ENCODE measurements around the gene ATF1.

ATF1 gene

DNA sequence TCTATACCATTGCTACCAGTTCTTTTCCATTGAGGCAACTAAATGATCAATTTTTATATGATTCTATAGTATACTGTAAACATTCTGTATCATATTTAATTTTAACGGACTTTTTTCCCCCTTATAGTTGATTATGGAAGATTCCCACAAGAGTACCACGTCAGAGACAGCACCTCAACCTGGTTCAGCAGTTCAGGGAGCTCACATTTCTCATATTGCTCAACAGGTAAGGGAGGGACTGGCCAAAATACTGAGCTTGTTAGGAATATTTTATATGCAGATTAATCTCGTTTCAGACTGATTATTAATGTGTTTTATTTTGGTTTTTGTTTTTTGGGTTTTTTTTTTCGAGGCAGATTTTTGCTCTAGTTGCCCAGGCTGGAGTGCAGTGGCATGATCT, 16.1 kb downstream of the ATF1 start:
- peaks cover 7% of the 10 kb centered on the region for H3K36me3 ChIP-seq (ENCODE audit: insufficient read depth, insufficient read length, low read length)
- H3K4me1 ChIP-seq (ENCODE audit: insufficient read depth, insufficient read length) = no peaks in the 10 kb centered on the region
- H3K27me3 ChIP-seq (ENCODE audit: insufficient read depth, insufficient read length) = no peaks in the 10 kb centered on the region
- no peak overlapping the region for H3K4me3 ChIP-seq (ENCODE audit: insufficient read length, low read depth)
- no peak for DNase-seq (ENCODE audit: low read depth, low spot score)
- TF ChIP-seq SUZ12 (IDR thresholded peaks at IDR 0.05; ENCODE audit: extremely low read depth, insufficient read depth, insufficient read length) = no peak
- TF ChIP-seq ZNF274 (IDR thresholded peaks at IDR 0.05; ENCODE audit: low read depth, low read length) = no peak
- no peak for TF ChIP-seq YY1 (IDR thresholded peaks at IDR 0.05; ENCODE audit: insufficient read depth, insufficient read length)
- H3K9me3 ChIP-seq (ENCODE audit: insufficient read depth, low read length) = no peaks in the 10 kb centered on the region
- H3K9ac ChIP-seq (ENCODE audit: insufficient read length, low read depth) = no peak overlapping the region

GRCh38 chr12:50784501-50784900, 20.6 kb downstream of the ATF1 start:
- DNase-seq (ENCODE audit: low read depth, low spot score) = no peak
- no peaks in the 10 kb centered on the region for H3K27me3 ChIP-seq (ENCODE audit: insufficient read depth, insufficient read length)
- no peak overlapping the region for H3K4me3 ChIP-seq (ENCODE audit: insufficient read length, low read depth)
- no peaks in the 10 kb centered on the region for H3K4me1 ChIP-seq (ENCODE audit: insufficient read depth, insufficient read length)
- peaks cover 12% of the 10 kb centered on the region for H3K9me3 ChIP-seq (ENCODE audit: insufficient read depth, low read length)
- peaks cover 10% of the 10 kb centered on the region for H3K36me3 ChIP-seq (ENCODE audit: insufficient read depth, insufficient read length, low read length)
- TF ChIP-seq ZNF274 (IDR thresholded peaks at IDR 0.05; ENCODE audit: low read depth, low read length) = no peak
- TF ChIP-seq YY1 (IDR thresholded peaks at IDR 0.05; ENCODE audit: insufficient read depth, insufficient read length) = no peak
- TF ChIP-seq SUZ12 (IDR thresholded peaks at IDR 0.05; ENCODE audit: extremely low read depth, insufficient read depth, insufficient read length) = no peak
- H3K9ac ChIP-seq (ENCODE audit: insufficient read length, low read depth) = no peak overlapping the region

DNA sequence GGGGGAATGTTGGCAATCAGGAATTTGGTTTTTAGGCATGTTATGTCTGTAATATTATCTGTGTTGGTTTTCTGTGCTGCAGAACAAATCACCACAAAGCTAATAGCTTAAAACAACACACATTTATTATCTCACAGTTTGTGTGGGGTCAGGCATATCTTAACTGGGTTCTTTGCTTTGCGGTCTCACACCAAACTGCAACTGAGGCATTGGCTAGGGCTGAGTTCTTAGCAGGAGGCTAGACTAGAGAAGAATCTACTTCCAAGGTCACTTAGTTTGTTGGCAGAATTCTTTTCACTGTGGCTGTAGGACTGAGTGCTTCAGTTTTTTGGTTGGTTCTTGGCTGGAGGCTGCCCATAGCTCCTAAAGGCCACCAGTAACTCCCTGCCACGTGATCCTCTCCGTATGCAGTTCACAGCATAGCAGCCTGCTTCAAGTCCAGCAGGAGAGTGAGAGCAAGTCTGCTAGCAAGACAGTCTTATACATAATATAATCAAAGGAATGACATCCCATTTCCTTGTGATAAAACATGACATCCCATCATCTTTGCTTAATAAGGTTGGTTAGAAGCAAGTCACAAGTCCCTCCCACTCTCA, 21.6 kb downstream of the ATF1 start:
- H3K4me3 ChIP-seq (ENCODE audit: insufficient read length, low read depth) = no peak overlapping the region
- H3K27me3 ChIP-seq (ENCODE audit: insufficient read depth, insufficient read length) = no peaks in the 10 kb centered on the region
- H3K9me3 ChIP-seq (ENCODE audit: insufficient read depth, low read length) = peaks cover 12% of the 10 kb centered on the region
- TF ChIP-seq YY1 (IDR thresholded peaks at IDR 0.05; ENCODE audit: insufficient read depth, insufficient read length) = no peak
- no peak for TF ChIP-seq SUZ12 (IDR thresholded peaks at IDR 0.05; ENCODE audit: extremely low read depth, insufficient read depth, insufficient read length)
- no peak for TF ChIP-seq ZNF274 (IDR thresholded peaks at IDR 0.05; ENCODE audit: low read depth, low read length)
- DNase-seq (ENCODE audit: low read depth, low spot score) = no peak
- H3K36me3 ChIP-seq (ENCODE audit: insufficient read depth, insufficient read length, low read length) = peaks cover 10% of the 10 kb centered on the region
- H3K4me1 ChIP-seq (ENCODE audit: insufficient read depth, insufficient read length) = no peaks in the 10 kb centered on the region
- no peak overlapping the region for H3K9ac ChIP-seq (ENCODE audit: insufficient read length, low read depth)

GRCh38 chr12:50786498-50787231, 22.8 kb downstream of the ATF1 start:
- no peaks in the 10 kb centered on the region for H3K4me1 ChIP-seq (ENCODE audit: insufficient read depth, insufficient read length)
- no peak overlapping the region for H3K4me3 ChIP-seq (ENCODE audit: insufficient read length, low read depth)
- H3K36me3 ChIP-seq (ENCODE audit: insufficient read depth, insufficient read length, low read length) = peaks cover 5% of the 10 kb centered on the region
- H3K27me3 ChIP-seq (ENCODE audit: insufficient read depth, insufficient read length) = no peaks in the 10 kb centered on the region
- TF ChIP-seq ZNF274 (IDR thresholded peaks at IDR 0.05; ENCODE audit: low read depth, low read length) = no peak
- TF ChIP-seq SUZ12 (IDR thresholded peaks at IDR 0.05; ENCODE audit: extremely low read depth, insufficient read depth, insufficient read length) = no peak
- TF ChIP-seq YY1 (IDR thresholded peaks at IDR 0.05; ENCODE audit: insufficient read depth, insufficient read length) = no peak
- peak; percentile 20 for DNase-seq (ENCODE audit: low read depth, low spot score)
- H3K9ac ChIP-seq (ENCODE audit: insufficient read length, low read depth) = no peak overlapping the region
- peaks cover 12% of the 10 kb centered on the region for H3K9me3 ChIP-seq (ENCODE audit: insufficient read depth, low read length)

- peaks cover 12% of the 10 kb centered on the region for H3K9me3 ChIP-seq (ENCODE audit: insufficient read depth, low read length)
- no peaks in the 10 kb centered on the region for H3K4me1 ChIP-seq (ENCODE audit: insufficient read depth, insufficient read length)
- H3K9ac ChIP-seq (ENCODE audit: insufficient read length, low read depth) = no peak overlapping the region
- H3K27me3 ChIP-seq (ENCODE audit: insufficient read depth, insufficient read length) = no peaks in the 10 kb centered on the region
- H3K36me3 ChIP-seq (ENCODE audit: insufficient read depth, insufficient read length, low read length) = peaks cover 3% of the 10 kb centered on the region
- TF ChIP-seq ZNF274 (IDR thresholded peaks at IDR 0.05; ENCODE audit: low read depth, low read length) (no peak), SUZ12 (IDR thresholded peaks at IDR 0.05; ENCODE audit: extremely low read depth, insufficient read depth, insufficient read length) (no peak), YY1 (IDR thresholded peaks at IDR 0.05; ENCODE audit: insufficient read depth, insufficient read length) (no peak)
- H3K4me3 ChIP-seq (ENCODE audit: insufficient read length, low read depth) = no peak overlapping the region
- DNase-seq (ENCODE audit: low read depth, low spot score) = no peak
Observed at GRCh38 chr12:50787618-50788017, 23.7 kb downstream of the ATF1 start.

DNA sequence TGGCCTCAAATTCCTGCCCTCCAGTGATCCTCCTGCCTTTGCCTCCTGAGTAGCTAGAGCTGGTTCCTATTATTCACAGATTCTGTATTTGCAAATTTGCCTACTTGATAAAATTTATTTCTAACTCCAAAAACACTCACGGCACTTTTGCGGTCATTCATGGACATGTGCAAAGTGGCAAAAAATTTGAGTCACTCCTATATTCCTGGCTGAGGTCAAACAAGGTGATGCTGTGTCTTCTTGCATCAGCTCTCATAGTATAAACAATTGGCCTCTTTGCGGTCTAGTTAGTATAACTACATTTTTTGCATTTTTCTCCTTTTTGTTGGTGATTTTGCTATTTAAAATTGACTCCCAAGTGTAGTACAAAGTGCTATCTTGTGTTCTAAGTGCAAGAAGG, 24.7 kb downstream of the ATF1 start:
- TF ChIP-seq ZNF274 (IDR thresholded peaks at IDR 0.05; ENCODE audit: low read depth, low read length) = no peak
- no peak for TF ChIP-seq SUZ12 (IDR thresholded peaks at IDR 0.05; ENCODE audit: extremely low read depth, insufficient read depth, insufficient read length)
- no peak for TF ChIP-seq YY1 (IDR thresholded peaks at IDR 0.05; ENCODE audit: insufficient read depth, insufficient read length)
- H3K36me3 ChIP-seq (ENCODE audit: insufficient read depth, insufficient read length, low read length) = peaks cover 3% of the 10 kb centered on the region
- DNase-seq (ENCODE audit: low read depth, low spot score) = no peak

DNA sequence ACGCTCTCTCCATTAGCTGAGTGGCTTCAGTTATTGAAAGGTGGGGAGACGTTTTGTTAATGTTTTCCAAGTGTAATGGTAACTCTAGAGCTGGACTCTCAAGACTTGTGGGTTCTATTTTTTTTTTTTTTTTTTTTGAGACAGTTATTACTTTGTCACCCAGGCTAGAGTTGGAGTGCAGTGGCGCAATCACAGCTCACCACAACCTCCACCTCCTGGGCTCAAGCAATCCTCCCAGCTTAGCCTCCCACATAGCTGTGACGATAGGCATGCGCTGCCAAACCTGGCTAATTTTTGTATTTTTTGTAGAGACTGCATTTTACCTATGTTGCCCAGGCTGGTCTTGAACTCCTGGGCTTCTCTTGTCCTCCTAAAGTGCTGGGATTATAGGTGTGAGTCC, 26.2 kb downstream of the ATF1 start:
- DNase-seq (ENCODE audit: low read depth, low spot score) = no peak
- H3K27me3 ChIP-seq (ENCODE audit: insufficient read depth, insufficient read length) = no peaks in the 10 kb centered on the region
- TF ChIP-seq ZNF274 (IDR thresholded peaks at IDR 0.05; ENCODE audit: low read depth, low read length) (no peak), SUZ12 (IDR thresholded peaks at IDR 0.05; ENCODE audit: extremely low read depth, insufficient read depth, insufficient read length) (no peak), YY1 (IDR thresholded peaks at IDR 0.05; ENCODE audit: insufficient read depth, insufficient read length) (no peak)
- H3K36me3 ChIP-seq (ENCODE audit: insufficient read depth, insufficient read length, low read length) = peaks cover 3% of the 10 kb centered on the region
- H3K4me3 ChIP-seq (ENCODE audit: insufficient read length, low read depth) = no peak overlapping the region
- H3K4me1 ChIP-seq (ENCODE audit: insufficient read depth, insufficient read length) = no peaks in the 10 kb centered on the region
- H3K9ac ChIP-seq (ENCODE audit: insufficient read length, low read depth) = no peak overlapping the region
- H3K9me3 ChIP-seq (ENCODE audit: insufficient read depth, low read length) = peaks cover 12% of the 10 kb centered on the region

More for the DNA sequence above, 24.7 kb downstream of the ATF1 start:
- Histone ChIP-seq H3K9ac (ENCODE audit: insufficient read length, low read depth) (no peak overlapping the region), H3K27me3 (ENCODE audit: insufficient read depth, insufficient read length) (no peaks in the 10 kb centered on the region), H3K9me3 (ENCODE audit: insufficient read depth, low read length) (peaks cover 12% of the 10 kb centered on the region), H3K4me3 (ENCODE audit: insufficient read length, low read depth) (no peak overlapping the region), H3K4me1 (ENCODE audit: insufficient read depth, insufficient read length) (no peaks in the 10 kb centered on the region)
